Measurements from ENCODE around the gene DZIP1L. TPM values are rescaled to one million over a fixed set of nuclear protein-coding genes. Genes with fewer than 3 reads are reported as not detected.

The DZIP1L gene
- not detected for total RNA-seq

GRCh38 chr3:138114988-138115971 is at the start of gene DZIP1L:
Gene DZIP1L (minus strand): TSS chr3:138115608. CDS start chr3:138103971, 11,637 bp downstream.
- Mint-ChIP-seq H3K36me3 (ENCODE audit: low read depth) (no peaks in the 10 kb centered on the region), H3K27ac (no peak within 1 kb of the TSS), H3K27me3 (peaks cover 34% of the 10 kb centered on the region), H3K4me3 (peak within 1 kb of the TSS; percentile 71), H3K4me1 (ENCODE audit: low read depth) (peaks cover 4% of the 10 kb centered on the region), H3K9me3 (no peaks in the 10 kb centered on the region)
- CTCF ChIA-PET = interaction anchor here (0.8 to 6.6 kb wide), 6 partner anchors 28 to 319 kb away, joined by 3 to 181 read pairs (median 3); partner anchors contain the start of genes ARMC8 and ESYT3
- intact Hi-C loops (cut with micrococcal nuclease) = no loop called here
- POLR2A ChIA-PET = interaction anchor here (1.0 kb wide), 1 partner anchor 32 kb away, joined by 3 read pairs; no protein-coding TSS in a partner anchor
- ATAC-seq = peak; percentile 91
- peak; percentile 44 for DNase-seq
- peak; percentile 76 for TF ChIP-seq CTCF (IDR thresholded peaks at IDR 0.05)

- H3K4me1 Mint-ChIP-seq (ENCODE audit: low read depth) = peaks cover 12% of the 10 kb centered on the region
- no peak for DNase-seq
- ATAC-seq = no peak
- intact Hi-C loops (cut with micrococcal nuclease) = no loop called here
- H3K36me3 Mint-ChIP-seq (ENCODE audit: low read depth) = peaks cover 59% of the 10 kb centered on the region
- TF ChIP-seq CTCF (IDR thresholded peaks at IDR 0.05) = no peak
- no peak overlapping the region for H3K4me3 Mint-ChIP-seq
- H3K27ac Mint-ChIP-seq = no peak overlapping the region
- POLR2A ChIA-PET = interaction anchor here (0.9 kb wide), 1 partner anchor 149 kb away, joined by 3 read pairs; no protein-coding TSS in a partner anchor
- no peaks in the 10 kb centered on the region for H3K27me3 Mint-ChIP-seq
- no peaks in the 10 kb centered on the region for H3K9me3 Mint-ChIP-seq
- CTCF ChIA-PET = no interaction called here
Measured at GRCh38 chr3:138165061-138165460, 49.7 kb upstream of the DZIP1L start.

GRCh38 chr3:138157743-138158142 is 42.3 kb upstream of the DZIP1L start:
- no peaks in the 10 kb centered on the region for H3K27me3 Mint-ChIP-seq
- DNase-seq (no peak), ATAC-seq (no peak)
- H3K4me1 Mint-ChIP-seq (ENCODE audit: low read depth) = peaks cover 3% of the 10 kb centered on the region
- no peak overlapping the region for H3K4me3 Mint-ChIP-seq
- ChIA-PET POLR2A (no interaction called here), CTCF (no interaction called here)
- no peak overlapping the region for H3K27ac Mint-ChIP-seq
- peaks cover 20% of the 10 kb centered on the region for H3K36me3 Mint-ChIP-seq (ENCODE audit: low read depth)
- intact Hi-C loops (cut with micrococcal nuclease) = no loop called here
- peaks cover 8% of the 10 kb centered on the region for H3K9me3 Mint-ChIP-seq
- no peak for TF ChIP-seq CTCF (IDR thresholded peaks at IDR 0.05)

- intact Hi-C loops (cut with micrococcal nuclease) = no loop called here
- no peak overlapping the region for H3K4me3 Mint-ChIP-seq
- H3K9me3 Mint-ChIP-seq = peaks cover 8% of the 10 kb centered on the region
Measured at GRCh38 chr3:138154534-138154933, 39.1 kb upstream of the DZIP1L start.

More at GRCh38 chr3:138154534-138154933, 39.1 kb upstream of the DZIP1L start:
- ATAC-seq (no peak), DNase-seq (no peak)
- Mint-ChIP-seq H3K4me1 (ENCODE audit: low read depth) (no peaks in the 10 kb centered on the region), H3K27ac (no peak overlapping the region), H3K27me3 (no peaks in the 10 kb centered on the region), H3K36me3 (ENCODE audit: low read depth) (no peaks in the 10 kb centered on the region)
- CTCF ChIA-PET = no interaction called here
- POLR2A ChIA-PET = no interaction called here
- no peak for TF ChIP-seq CTCF (IDR thresholded peaks at IDR 0.05)
